Measurements from ENCODE around the gene FANCI. TPM values are rescaled to one million over a fixed set of nuclear protein-coding genes. Genes with fewer than 3 reads are reported as not detected.

The FANCI gene
- polyA plus RNA-seq, 6 donors from 2014 or later: 2.6 to 8.2 (median 5.1) TPM

DNA sequence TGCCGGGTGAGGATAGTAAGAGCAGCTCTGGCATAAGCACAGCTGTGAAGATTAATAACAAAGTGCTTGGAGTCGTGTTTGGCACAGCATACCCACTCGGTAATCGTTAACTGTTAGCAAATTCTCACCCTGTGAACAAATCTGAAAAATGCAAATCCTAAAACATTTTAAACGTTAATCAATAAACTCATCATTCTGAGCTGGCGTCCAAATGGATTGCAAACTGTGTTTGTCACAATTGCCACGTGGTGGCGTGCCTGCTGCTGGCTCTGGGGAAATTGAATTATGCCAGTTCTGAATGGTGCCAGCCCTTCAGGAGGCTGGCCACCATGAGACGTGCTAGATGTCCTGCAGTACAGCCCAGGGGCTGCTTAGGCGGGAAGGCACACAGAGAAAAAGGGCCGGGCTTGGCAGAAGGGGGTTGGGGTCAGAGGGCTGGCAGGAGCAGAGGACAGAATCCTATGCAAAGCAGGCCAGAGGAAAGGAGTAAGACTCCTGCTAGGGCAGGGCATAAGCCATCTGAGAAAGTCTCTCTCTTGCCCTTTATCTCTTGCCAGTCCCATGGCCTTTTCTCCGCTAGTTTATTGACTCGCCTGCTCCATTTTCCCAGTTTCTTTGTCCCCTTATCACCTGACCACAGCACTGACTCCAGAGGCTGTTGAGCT is 113.0 kb downstream of the FANCI start:
- peak overlapping the region in 1 of 6 donors; percentile 44 for H3K27ac Mint-ChIP-seq
- no peak overlapping the region for H3K4me3 Mint-ChIP-seq
- H3K27me3 Mint-ChIP-seq: peaks cover 71 to 92% (median 79%) of the 10 kb centered on the region in 3 donors
- peaks cover 0 to 4% (median 0%) of the 10 kb centered on the region in 7 donors for H3K9me3 Mint-ChIP-seq
- no peak for ATAC-seq (ENCODE audit: low read depth in 2 of 2)
- H3K4me1 Mint-ChIP-seq: peaks cover 11 to 20% (median 14%) of the 10 kb centered on the region in 3 donors
- no peak for DNase-seq
- no peaks in the 10 kb centered on the region for H3K36me3 Mint-ChIP-seq

DNA sequence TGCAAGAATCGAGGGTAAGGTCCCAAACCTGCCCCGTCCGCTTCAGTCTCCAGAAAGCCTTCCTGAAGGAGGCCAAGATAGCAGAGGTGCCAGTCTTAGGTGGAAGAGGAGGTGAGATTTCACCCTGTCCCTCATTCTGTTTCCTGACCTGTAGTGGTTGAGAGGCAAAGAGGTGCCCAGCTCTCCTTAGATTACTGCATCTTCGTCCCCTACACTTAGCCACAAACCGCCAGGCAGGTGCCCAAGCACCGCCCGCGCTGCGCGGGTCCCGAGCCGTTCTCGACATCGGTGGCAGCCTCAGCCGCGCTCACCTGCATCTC is 114.6 kb downstream of the FANCI start:
- peak overlapping the region in 3 of 6 donors; percentile 7 to 89 (median 80) for H3K27ac Mint-ChIP-seq
- H3K4me3 Mint-ChIP-seq: peak overlapping the region; percentile 77 to 92 (median 83)
- H3K9me3 Mint-ChIP-seq: peaks cover 0 to 4% (median 0%) of the 10 kb centered on the region in 7 donors
- peaks cover 11 to 29% (median 19%) of the 10 kb centered on the region in 3 donors for H3K4me1 Mint-ChIP-seq
- DNase-seq (no peak), ATAC-seq (ENCODE audit: low read depth in 2 of 2) (no peak)
- H3K36me3 Mint-ChIP-seq: no peaks in the 10 kb centered on the region
- peaks cover 69 to 90% (median 83%) of the 10 kb centered on the region in 3 donors for H3K27me3 Mint-ChIP-seq

DNA sequence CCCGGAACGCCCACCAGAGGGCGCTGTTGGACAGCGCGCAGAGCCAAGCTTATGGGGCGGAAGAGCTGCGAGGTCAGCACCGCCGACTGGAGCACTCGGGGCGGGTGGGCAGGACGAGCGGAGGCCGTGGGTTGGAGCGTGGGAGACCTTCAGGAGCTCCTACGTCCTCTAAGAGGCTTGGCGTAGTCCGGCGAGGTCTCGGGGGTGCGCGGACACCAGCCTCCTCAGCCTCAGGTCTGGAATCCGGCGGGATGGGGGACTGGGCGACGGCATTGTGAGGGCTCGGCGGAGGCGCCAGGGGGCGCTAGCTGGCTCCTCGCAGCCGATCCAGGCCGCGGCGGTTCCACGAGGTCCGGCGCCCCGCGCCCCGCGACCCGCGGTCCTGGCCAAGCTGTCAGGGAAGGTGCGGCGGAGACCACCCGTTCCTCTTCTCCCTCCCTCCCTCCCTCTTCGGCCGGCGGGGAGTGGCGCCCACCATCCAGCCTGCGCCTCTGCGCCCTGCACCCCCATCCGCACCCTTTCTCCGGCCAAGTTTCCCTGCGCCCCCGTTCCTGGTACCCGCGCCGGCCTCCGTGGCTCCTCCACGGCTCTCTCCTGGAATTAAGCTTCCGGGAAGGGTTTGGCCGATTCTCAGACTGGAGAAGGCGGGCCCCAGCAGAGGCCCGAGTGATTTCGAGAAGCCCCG is 115.1 kb downstream of the FANCI start:
- Mint-ChIP-seq H3K27ac (peak overlapping the region in 3 of 6 donors; percentile 7 to 89 (median 80)), H3K27me3 (peaks cover 68 to 90% (median 83%) of the 10 kb centered on the region in 3 donors), H3K36me3 (no peaks in the 10 kb centered on the region), H3K4me3 (peak overlapping the region; percentile 77 to 92 (median 84)), H3K9me3 (peaks cover 0 to 4% (median 0%) of the 10 kb centered on the region in 7 donors), H3K4me1 (peaks cover 11 to 30% (median 21%) of the 10 kb centered on the region in 3 donors)
- DNase-seq (peak; percentile 79), ATAC-seq (ENCODE audit: low read depth in 2 of 2) (peak; percentile 88 to 89)

DNA sequence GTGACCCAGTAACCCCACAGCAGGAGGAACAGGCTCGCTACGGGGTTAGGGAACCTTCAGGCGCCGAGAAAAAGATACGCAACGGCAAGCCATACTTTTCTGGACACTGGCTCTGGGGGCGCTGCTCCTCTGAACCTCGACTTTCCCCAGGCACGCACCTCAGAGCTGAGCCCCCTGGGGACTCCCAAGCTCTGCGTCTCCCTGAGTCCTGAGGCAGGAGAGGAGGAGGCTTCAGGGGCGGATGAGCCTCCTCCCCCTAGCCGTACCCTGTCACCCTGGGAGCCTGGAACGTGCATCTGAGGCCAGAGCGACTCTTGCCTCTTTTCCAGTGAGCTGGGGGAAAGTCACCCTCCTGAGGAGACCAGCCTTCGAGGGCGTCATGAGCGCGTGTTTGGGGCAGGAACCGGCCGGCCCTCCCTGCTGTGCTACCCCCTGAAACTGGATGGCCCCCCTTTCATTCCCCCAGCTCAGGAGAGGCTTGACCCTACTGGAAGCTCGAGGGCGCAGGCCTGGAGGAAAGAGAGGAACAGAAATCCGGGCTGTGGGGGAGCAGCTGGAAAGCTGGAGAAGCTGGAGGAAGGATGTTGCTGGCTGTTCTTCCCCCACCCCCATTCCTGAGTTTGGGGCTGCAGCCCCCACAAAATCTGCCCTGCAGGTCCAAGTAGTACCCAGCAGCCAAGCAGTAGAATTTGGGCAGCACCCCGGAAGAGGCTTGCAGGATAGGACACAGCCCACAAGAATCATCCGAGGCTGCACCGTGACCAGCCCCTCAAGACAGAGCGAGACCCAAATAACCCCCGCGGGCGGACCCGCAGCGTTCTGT is 115.9 kb downstream of the FANCI start:
- Mint-ChIP-seq H3K4me1 (peaks cover 16 to 30% (median 21%) of the 10 kb centered on the region in 3 donors), H3K27me3 (peaks cover 70 to 90% (median 83%) of the 10 kb centered on the region in 3 donors), H3K36me3 (peaks cover 0 to 6% of the 10 kb centered on the region in 2 donors), H3K27ac (peak overlapping the region in 3 of 6 donors; percentile 23 to 83 (median 57)), H3K9me3 (peaks cover 0 to 9% (median 0%) of the 10 kb centered on the region in 7 donors), H3K4me3 (peak overlapping the region; percentile 42 to 86 (median 76))
- no peak for ATAC-seq (ENCODE audit: low read depth in 2 of 2)
- DNase-seq: no peak

DNA sequence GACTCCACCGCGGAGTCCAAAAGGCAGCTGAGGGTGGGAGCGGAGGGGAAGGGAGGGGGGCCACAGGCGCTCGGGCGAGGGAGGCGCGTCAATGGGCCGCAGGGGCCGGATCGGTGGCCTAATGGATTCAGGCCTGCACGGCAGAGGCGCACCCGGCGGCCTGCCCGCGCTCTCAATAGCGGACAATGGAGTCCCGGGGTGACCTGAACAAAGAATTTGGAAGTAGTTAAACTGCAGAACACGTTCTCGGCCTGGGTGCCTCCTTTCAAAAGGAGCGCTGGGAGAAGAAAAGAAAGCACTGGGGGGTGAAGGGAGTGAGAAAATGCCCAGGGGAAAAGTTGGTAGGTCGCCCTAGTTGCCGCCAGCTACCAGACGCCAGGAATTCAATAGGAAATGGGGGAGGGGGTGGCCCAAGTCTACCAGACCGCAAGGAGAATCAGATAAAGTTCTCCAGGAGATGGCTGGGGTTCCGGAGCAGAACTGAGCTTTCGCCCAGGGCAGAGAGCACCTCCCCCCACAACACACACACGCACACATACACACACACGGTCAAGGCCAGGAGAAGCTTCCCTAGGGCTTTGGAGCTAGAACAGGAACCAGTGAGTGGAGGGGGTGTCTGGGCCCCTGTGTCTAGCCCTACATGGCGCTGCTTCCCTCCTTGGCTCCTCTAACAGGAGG is 116.7 kb downstream of the FANCI start:
- Mint-ChIP-seq H3K36me3 (peaks cover 0 to 9% of the 10 kb centered on the region in 2 donors), H3K27ac (peak overlapping the region in 2 of 6 donors; percentile 66 to 84), H3K4me3 (peak overlapping the region in 5 of 8 donors; percentile 33 to 70 (median 51)), H3K4me1 (peaks cover 16 to 30% (median 21%) of the 10 kb centered on the region in 3 donors), H3K9me3 (peaks cover 0 to 9% (median 0%) of the 10 kb centered on the region in 7 donors), H3K27me3 (peaks cover 67 to 92% (median 85%) of the 10 kb centered on the region in 3 donors)
- ATAC-seq (ENCODE audit: low read depth in 2 of 2): no peak
- DNase-seq: no peak

DNA sequence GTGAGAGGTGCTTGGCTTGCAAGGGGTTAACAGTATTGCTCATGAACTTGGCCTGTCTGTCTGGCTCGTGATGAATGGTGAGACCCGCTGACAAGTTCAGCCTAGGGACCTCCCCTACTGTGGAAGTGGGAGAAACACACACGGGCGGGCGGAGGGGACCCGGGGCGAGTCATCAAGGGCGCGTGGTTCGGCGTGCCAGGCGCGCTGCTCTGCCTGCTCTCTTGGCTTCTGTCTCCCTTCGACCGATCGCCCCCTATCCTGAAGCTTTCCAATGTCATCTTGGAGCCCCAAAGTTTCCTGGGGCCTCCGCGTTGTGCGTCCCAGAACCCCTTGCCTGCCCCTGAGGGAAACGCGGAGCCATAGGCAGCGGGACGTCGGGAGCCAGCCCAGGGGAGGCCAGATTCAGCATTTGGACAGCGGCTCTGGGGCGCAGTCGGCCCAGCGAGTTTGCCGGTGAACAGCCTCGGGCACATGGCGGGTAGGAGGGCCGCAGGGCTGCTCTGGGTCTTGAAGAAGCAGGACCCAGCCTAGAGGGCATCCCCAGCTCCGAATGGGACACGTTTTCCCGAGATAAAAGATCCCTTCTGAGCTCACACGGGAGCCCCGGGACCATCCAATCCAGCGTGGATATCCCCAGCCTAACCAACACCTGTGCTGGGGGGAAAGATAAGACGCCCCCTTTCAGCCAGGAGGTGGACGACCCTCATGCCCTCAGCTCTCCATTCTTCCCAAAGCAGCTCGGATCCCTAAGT is 117.8 kb downstream of the FANCI start:
- Mint-ChIP-seq H3K4me3 (peak overlapping the region in 7 of 8 donors; percentile 12 to 70 (median 40)), H3K4me1 (peaks cover 16 to 32% (median 23%) of the 10 kb centered on the region in 3 donors), H3K27me3 (peaks cover 66 to 93% (median 85%) of the 10 kb centered on the region in 3 donors), H3K9me3 (peaks cover 0 to 9% (median 0%) of the 10 kb centered on the region in 7 donors), H3K36me3 (peaks cover 0 to 9% of the 10 kb centered on the region in 2 donors), H3K27ac (peak overlapping the region in 2 of 6 donors; percentile 53 to 86)
- ATAC-seq (ENCODE audit: low read depth in 2 of 2) (no peak), DNase-seq (peak; percentile 49)

DNA sequence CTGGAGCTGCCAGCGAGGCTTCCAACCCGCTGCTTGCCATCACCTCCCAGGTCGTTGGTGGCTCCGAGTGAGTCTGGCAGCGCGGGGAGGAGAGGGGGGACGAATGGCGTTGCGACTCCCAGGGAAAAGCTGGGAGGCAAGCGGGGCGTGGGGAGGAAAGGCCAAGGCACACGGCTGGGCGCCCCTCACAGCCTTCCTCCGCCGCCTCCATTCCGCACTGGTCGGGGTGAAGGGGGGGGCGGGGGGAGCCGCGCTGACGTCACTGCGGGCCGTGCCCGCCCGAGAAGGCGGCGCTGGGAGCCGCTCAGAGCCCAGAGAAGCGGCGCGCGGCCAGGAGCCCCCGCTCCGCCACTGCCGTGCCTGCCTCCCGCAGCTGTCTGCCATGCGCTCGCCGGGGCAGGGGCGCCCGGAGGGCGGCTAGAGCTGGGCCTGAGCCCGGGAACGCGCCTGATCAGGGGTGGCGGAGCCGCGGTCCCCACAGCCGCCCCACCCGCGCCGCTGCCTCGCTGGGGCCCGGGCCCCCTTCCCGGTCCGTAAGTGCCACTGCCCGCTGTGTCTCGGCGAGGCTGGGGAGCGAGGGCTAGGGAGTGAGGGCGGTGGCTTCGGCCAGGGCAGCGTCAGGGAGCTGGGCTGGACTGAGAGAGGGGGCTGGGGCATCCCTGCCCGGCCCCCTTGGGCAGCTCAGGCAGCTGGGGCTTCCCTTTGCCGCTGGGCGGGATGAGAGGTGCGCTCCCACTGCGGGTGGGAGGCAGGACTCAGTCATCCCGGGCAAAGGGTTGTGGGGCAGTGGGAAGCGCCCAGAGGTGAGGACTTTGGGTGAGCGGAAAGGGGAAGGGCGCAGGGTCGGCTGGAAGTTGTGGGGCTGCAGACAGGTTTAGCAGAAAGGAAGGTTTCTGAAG is 118.7 kb downstream of the FANCI start:
- peak overlapping the region in 1 of 6 donors; percentile 83 for H3K27ac Mint-ChIP-seq
- H3K4me3 Mint-ChIP-seq: peak overlapping the region in 2 of 8 donors; percentile 21 to 44
- ATAC-seq (ENCODE audit: low read depth in 2 of 2) (no peak), DNase-seq (no peak)
- H3K9me3 Mint-ChIP-seq: peaks cover 0 to 9% (median 0%) of the 10 kb centered on the region in 7 donors
- H3K27me3 Mint-ChIP-seq: peaks cover 66 to 93% (median 85%) of the 10 kb centered on the region in 3 donors
- peaks cover 21 to 40% (median 32%) of the 10 kb centered on the region in 3 donors for H3K4me1 Mint-ChIP-seq
- H3K36me3 Mint-ChIP-seq: peaks cover 0 to 9% of the 10 kb centered on the region in 2 donors

DNA sequence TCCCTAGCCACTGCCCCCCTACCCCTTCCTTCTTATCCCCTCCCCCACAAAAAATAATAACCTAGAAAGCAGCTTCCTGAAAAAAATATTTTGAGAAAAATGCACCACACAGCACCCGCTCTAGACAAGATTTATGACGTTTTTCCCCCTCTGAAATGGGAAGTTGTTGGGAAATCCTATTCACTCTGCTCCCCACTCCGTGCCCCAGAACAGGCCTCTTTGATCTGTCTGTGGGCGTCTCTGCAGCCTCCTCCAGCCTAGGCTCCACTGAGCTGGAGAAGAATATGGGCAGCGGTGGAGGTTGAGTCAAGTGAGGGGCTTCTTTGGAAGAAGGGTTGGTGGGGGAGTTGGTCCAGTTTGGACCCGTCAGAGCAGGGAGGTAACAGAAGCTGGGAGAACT is 119.4 kb downstream of the FANCI start:
- H3K27me3 Mint-ChIP-seq: peaks cover 59 to 90% (median 81%) of the 10 kb centered on the region in 3 donors
- H3K4me1 Mint-ChIP-seq: peaks cover 21 to 41% (median 32%) of the 10 kb centered on the region in 3 donors
- peaks cover 0 to 9% (median 0%) of the 10 kb centered on the region in 7 donors for H3K9me3 Mint-ChIP-seq
- peak overlapping the region in 4 of 8 donors; percentile 15 to 84 (median 56) for H3K4me3 Mint-ChIP-seq
- H3K27ac Mint-ChIP-seq: peak overlapping the region in 1 of 6 donors; percentile 83
- DNase-seq: no peak
- no peak for ATAC-seq (ENCODE audit: low read depth in 2 of 2)
- H3K36me3 Mint-ChIP-seq: peaks cover 0 to 9% of the 10 kb centered on the region in 2 donors

DNA sequence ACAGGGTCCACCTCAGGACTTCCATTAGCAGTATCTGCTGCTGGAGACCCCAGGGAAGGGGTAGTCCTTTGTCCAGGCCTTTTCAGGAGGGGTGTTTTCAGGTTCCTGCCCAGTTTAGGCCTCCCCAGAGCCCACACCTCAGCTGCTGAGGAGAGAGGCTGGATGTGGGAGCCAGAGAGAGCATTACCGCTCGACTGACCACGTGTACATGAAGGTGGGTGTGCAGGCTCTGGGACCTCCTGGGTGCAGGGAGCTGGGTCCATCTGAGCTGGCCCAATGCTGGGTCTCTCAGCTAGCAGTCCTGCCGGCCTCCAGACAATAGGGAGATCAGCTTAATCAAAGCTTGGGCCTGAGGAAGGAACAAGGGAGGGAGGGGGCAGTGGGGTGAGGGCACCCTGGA is 120.0 kb downstream of the FANCI start:
- H3K4me3 Mint-ChIP-seq: peak overlapping the region in 2 of 8 donors; percentile 41 to 42
- peaks cover 0 to 9% (median 0%) of the 10 kb centered on the region in 7 donors for H3K9me3 Mint-ChIP-seq
- no peak for ATAC-seq (ENCODE audit: low read depth in 2 of 2)
- H3K4me1 Mint-ChIP-seq: peaks cover 18 to 38% (median 32%) of the 10 kb centered on the region in 3 donors
- H3K36me3 Mint-ChIP-seq: peaks cover 0 to 9% of the 10 kb centered on the region in 2 donors
- H3K27ac Mint-ChIP-seq: no peak overlapping the region
- H3K27me3 Mint-ChIP-seq: peaks cover 56 to 90% (median 76%) of the 10 kb centered on the region in 3 donors
- no peak for DNase-seq

DNA sequence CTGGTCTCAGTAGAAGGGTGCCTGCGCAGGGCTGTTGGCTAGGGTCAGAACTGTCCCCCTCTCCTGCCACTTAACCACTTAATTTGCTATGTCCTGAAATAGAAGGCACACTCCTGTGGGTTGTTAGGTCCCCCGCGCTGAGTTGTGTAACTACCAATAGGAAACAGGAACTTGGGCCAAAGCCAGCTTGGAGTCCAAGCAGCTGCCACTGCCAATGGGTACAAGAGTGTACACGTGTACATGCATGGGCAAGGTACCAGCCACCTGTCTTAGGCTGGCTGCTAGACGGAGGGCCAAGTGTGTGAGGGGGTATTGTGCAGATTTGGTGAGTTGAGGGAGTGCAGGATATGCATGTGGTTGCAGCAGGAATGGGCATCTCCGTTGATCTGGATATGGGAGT is 120.6 kb downstream of the FANCI start:
- Mint-ChIP-seq H3K4me3 (peak overlapping the region in 1 of 8 donors; percentile 42), H3K9me3 (peaks cover 0 to 9% (median 0%) of the 10 kb centered on the region in 7 donors), H3K27ac (no peak overlapping the region), H3K27me3 (peaks cover 60 to 93% (median 82%) of the 10 kb centered on the region in 3 donors), H3K4me1 (peaks cover 17 to 43% (median 31%) of the 10 kb centered on the region in 3 donors), H3K36me3 (peaks cover 0 to 9% of the 10 kb centered on the region in 2 donors)
- DNase-seq: no peak
- no peak for ATAC-seq (ENCODE audit: low read depth in 2 of 2)

Measured in naive B cell (primary cell).